Transverse colon (tissue), 3 donors: ENCODE data around the gene CRLF1.

Source experiments
- POLR2A ChIP-seq: fragments of 450-650 bp; IDR thresholded peaks from one replicate; pipeline ENCODE4 v1.6.1; 2016; ENCODE audit warnings: antibody characterized with exemption, mild to moderate bottlenecking, moderate library complexity
- POLR2AphosphoS5 ChIP-seq, 3 donors: sonication (generic); formaldehyde crosslinking; IDR thresholded peaks; one replicate each; pipeline ENCODE4 v1.6.1; 2016; ENCODE audit warnings: antibody characterized with exemption in 3 of 3

- TF ChIP-seq POLR2A, result no peak
- no peak for TF ChIP-seq POLR2AphosphoS5 (IDR thresholded peaks at IDR 0.05)
Measured at GRCh38 chr19:18603958-18604819, 2.4 kb downstream of the CRLF1 start.
